NCI-H128 (cell line): ENCODE results near the gene CPLANE1.
"Not testable (repeated sequence)": the region's sequence is repeated elsewhere in the genome, so short reads cannot be mapped to it uniquely, and the experiment has no call there.

Source experiments
- DNase-seq: peaks from one replicate; lab custom pipeline; 2025; ENCODE audit not compliant: unreplicated experiment; lab: John Stamatoyannopoulos, UW

The CPLANE1 gene

GRCh38 chr5:37248970-37249814 is at the start of gene CPLANE1:
Gene CPLANE1 (minus strand): TSS chr5:37249376. CDS start chr5:37247698, 1,678 bp downstream.
- DNase-seq: peak; percentile 75

- not testable (repeated sequence) for DNase-seq
These were observed 47.1 kb upstream of the CPLANE1 start for GRCh38 chr5:37296313-37296712.

- no peak for DNase-seq
These were observed 34.1 kb upstream of the CPLANE1 start for GRCh38 chr5:37283214-37283820.

- no peak for DNase-seq
These were observed 26.3 kb upstream of the CPLANE1 start for GRCh38 chr5:37275511-37275910.

- DNase-seq: no peak
These were observed 23.3 kb upstream of the CPLANE1 start for GRCh38 chr5:37272511-37272910.

- DNase-seq: not testable (repeated sequence)
These were observed 18.9 kb upstream of the CPLANE1 start for GRCh38 chr5:37268100-37268499.

- no peak for DNase-seq
These were observed 6.7 kb upstream of the CPLANE1 start for GRCh38 chr5:37255774-37256358.

- DNase-seq: no peak
These were observed 5.4 kb upstream of the CPLANE1 start for GRCh38 chr5:37254581-37254980.

GRCh38 chr5:37251665-37252064 is 2.5 kb upstream of the CPLANE1 start:
- DNase-seq: no peak

GRCh38 chr5:37249815-37250164 is 614 bp upstream of the CPLANE1 start:
- no peak for DNase-seq

GRCh38 chr5:37248421-37248969 is 681 bp downstream of the CPLANE1 start:
- no peak for DNase-seq

GRCh38 chr5:37247496-37247895 is 1.7 kb downstream of the CPLANE1 start:
- DNase-seq: no peak

GRCh38 chr5:37247036-37247435 is 2.1 kb downstream of the CPLANE1 start:
- DNase-seq: no peak

- DNase-seq: no peak
These were observed 14.9 kb downstream of the CPLANE1 start for GRCh38 chr5:37234288-37234687.

GRCh38 chr5:37226377-37226776 is 22.8 kb downstream of the CPLANE1 start:
- DNase-seq: no peak

- no peak for DNase-seq
These were observed 27.0 kb downstream of the CPLANE1 start for GRCh38 chr5:37222181-37222580.

- DNase-seq: not testable (repeated sequence)
These were observed 28.8 kb downstream of the CPLANE1 start for GRCh38 chr5:37220426-37220825.

GRCh38 chr5:37219384-37219783 is 29.8 kb downstream of the CPLANE1 start:
- not testable (repeated sequence) for DNase-seq

GRCh38 chr5:37217976-37218375 is 31.2 kb downstream of the CPLANE1 start:
- DNase-seq: no peak

- no peak for DNase-seq
These were observed 34.6 kb downstream of the CPLANE1 start for GRCh38 chr5:37214550-37214949.

- DNase-seq: no peak
These were observed 37.1 kb downstream of the CPLANE1 start for GRCh38 chr5:37212096-37212495.

- no peak for DNase-seq
These were observed 37.5 kb downstream of the CPLANE1 start for GRCh38 chr5:37211661-37212060.
